Head of caudate nucleus (tissue), 42 donors: Measurements from ENCODE around the gene CUX1.
"Not testable (repeated sequence)": the region's sequence is repeated elsewhere in the genome, so short reads cannot be mapped to it uniquely, and the experiment has no call there.

Experiments used
- DNase-seq, 42 donors: peaks; one replicate each; pipeline versions ENCODE4 v3.0.0 to v3.0.0-alpha.2; 2020 to 2021; ENCODE audit warnings: mixed read lengths in 7 of 42
- intact Hi-C: fragments of 100-400 bp; cut with DNase I; formaldehyde crosslinking; loops from one replicate; pipeline ENCODE4 v1.15.0; 2022

CUX1 gene

GRCh38 chr7:101976411-101976810, 159.0 kb downstream of the CUX1 start:
- intact Hi-C loops: no loop called here
- DNase-seq: no peak

GRCh38 chr7:101977249-101977648, 159.8 kb downstream of the CUX1 start:
- intact Hi-C loops: no loop called here
- no peak for DNase-seq

GRCh38 chr7:101978683-101979082, 161.3 kb downstream of the CUX1 start:
- no peak for DNase-seq
- intact Hi-C loops: no loop called here

- intact Hi-C loops: no loop called here
- no peak for DNase-seq
These were observed 165.9 kb downstream of the CUX1 start for GRCh38 chr7:101983147-101983811.

- DNase-seq: no peak
- intact Hi-C loops: no loop called here
These were observed 166.9 kb downstream of the CUX1 start for GRCh38 chr7:101984133-101984879.

- intact Hi-C loops: no loop called here
These were observed 167.9 kb downstream of the CUX1 start for GRCh38 chr7:101985057-101985902.

GRCh38 chr7:101985903-101986734, 168.7 kb downstream of the CUX1 start:
- intact Hi-C loops: no loop called here
- peak in 4 of 42 donors; percentile 12 to 60 (median 20) for DNase-seq

More at GRCh38 chr7:101985057-101985902, 167.9 kb downstream of the CUX1 start:
- no peak for DNase-seq

GRCh38 chr7:101987494-101987893, 170.1 kb downstream of the CUX1 start:
- intact Hi-C loops: no loop called here
- no peak for DNase-seq

GRCh38 chr7:101988060-101988459, 170.6 kb downstream of the CUX1 start:
- DNase-seq: peak in 30 of 42 donors; percentile 3 to 74 (median 39)

GRCh38 chr7:101988513-101988912, 171.1 kb downstream of the CUX1 start:
- intact Hi-C loops: no loop called here
- no peak for DNase-seq

More at GRCh38 chr7:101988060-101988459, 170.6 kb downstream of the CUX1 start:
- intact Hi-C loops: not testable (repeated sequence)

GRCh38 chr7:101989101-101989500, 171.7 kb downstream of the CUX1 start:
- no peak for DNase-seq
- intact Hi-C loops: no loop called here

- intact Hi-C loops: no loop called here
- peak in 18 of 42 donors; percentile 6 to 55 (median 20) for DNase-seq
These were observed 173.5 kb downstream of the CUX1 start for GRCh38 chr7:101990811-101991418.

- no peak for DNase-seq
- intact Hi-C loops: no loop called here
These were observed 174.4 kb downstream of the CUX1 start for GRCh38 chr7:101991860-101992259.

GRCh38 chr7:101993311-101993710, 175.9 kb downstream of the CUX1 start:
- no peak for DNase-seq
- intact Hi-C loops: no loop called here

- DNase-seq: no peak
- intact Hi-C loops: no loop called here
These were observed 177.7 kb downstream of the CUX1 start for GRCh38 chr7:101995121-101995520.

GRCh38 chr7:101996131-101996691, 178.8 kb downstream of the CUX1 start:
- DNase-seq: peak in 9 of 42 donors; percentile 13 to 66 (median 39)
- intact Hi-C loops: no loop called here

GRCh38 chr7:101996876-101997275, 179.4 kb downstream of the CUX1 start:
- intact Hi-C loops: no loop called here
- DNase-seq: no peak
